ENCODE measurements around the gene ACYP2.

ACYP2 gene

GRCh38 chr2:54240515-54241469, 125.4 kb downstream of the ACYP2 start:
- H3K9me2 ChIP-seq (replicated peaks; ENCODE audit: insufficient read depth, low read length) = no peaks in the 10 kb centered on the region
- no peak overlapping the region for H2AFZ ChIP-seq (ENCODE audit: low read depth, low read length, severe bottlenecking)
- H3K36me3 ChIP-seq (ENCODE audit: low read length) = no peaks in the 10 kb centered on the region
- H4K20me1 ChIP-seq (ENCODE audit: low read depth, low read length) = no peaks in the 10 kb centered on the region
- no peaks in the 10 kb centered on the region for H3K79me2 ChIP-seq (ENCODE audit: insufficient read depth, low read length)
- H3K4me3 ChIP-seq (ENCODE audit: insufficient read depth, low read length, poor library complexity, severe bottlenecking) = no peak overlapping the region
- TF ChIP-seq CTCF (IDR thresholded peaks at IDR 0.05; ENCODE audit: insufficient read depth, low read length, poor library complexity, severe bottlenecking) (no peak), EZH2phosphoT487 (conservative IDR thresholded peaks at IDR 0.05; ENCODE audit: low read length) (no peak)
- H3K27ac ChIP-seq (ENCODE audit: low read depth, low read length) = no peak overlapping the region
- no peaks in the 10 kb centered on the region for H3K9me3 ChIP-seq (ENCODE audit: insufficient read depth, low read length)
- H3K9ac ChIP-seq (ENCODE audit: low read length) = no peak overlapping the region
- H3F3A ChIP-seq (ENCODE audit: insufficient read depth) = no peaks in the 10 kb centered on the region
- no peak overlapping the region for H3K4me2 ChIP-seq (ENCODE audit: low read depth, low read length, poor library complexity, severe bottlenecking)
- H3K27me3 ChIP-seq (ENCODE audit: low read length) = no peaks in the 10 kb centered on the region

- H3F3A ChIP-seq (ENCODE audit: insufficient read depth) = no peaks in the 10 kb centered on the region
- H3K9me2 ChIP-seq (replicated peaks; ENCODE audit: insufficient read depth, low read length) = no peaks in the 10 kb centered on the region
- no peak overlapping the region for H3K9ac ChIP-seq (ENCODE audit: low read length)
- H3K79me2 ChIP-seq (ENCODE audit: insufficient read depth, low read length) = no peaks in the 10 kb centered on the region
- no peaks in the 10 kb centered on the region for H3K9me3 ChIP-seq (ENCODE audit: insufficient read depth, low read length)
- H2AFZ ChIP-seq (ENCODE audit: low read depth, low read length, severe bottlenecking) = no peak overlapping the region
- H3K27me3 ChIP-seq (ENCODE audit: low read length) = no peaks in the 10 kb centered on the region
- no peak for TF ChIP-seq CTCF (IDR thresholded peaks at IDR 0.05; ENCODE audit: insufficient read depth, low read length, poor library complexity, severe bottlenecking)
- TF ChIP-seq EZH2phosphoT487 (conservative IDR thresholded peaks at IDR 0.05; ENCODE audit: low read length) = no peak
- no peaks in the 10 kb centered on the region for H3K36me3 ChIP-seq (ENCODE audit: low read length)
- no peak overlapping the region for H3K27ac ChIP-seq (ENCODE audit: low read depth, low read length)
- no peaks in the 10 kb centered on the region for H4K20me1 ChIP-seq (ENCODE audit: low read depth, low read length)
- no peak overlapping the region for H3K4me2 ChIP-seq (ENCODE audit: low read depth, low read length, poor library complexity, severe bottlenecking)
- no peak overlapping the region for H3K4me3 ChIP-seq (ENCODE audit: insufficient read depth, low read length, poor library complexity, severe bottlenecking)
Measured at GRCh38 chr2:54247115-54247514, 131.7 kb downstream of the ACYP2 start.

GRCh38 chr2:54249629-54250028, 134.2 kb downstream of the ACYP2 start:
- TF ChIP-seq EZH2phosphoT487 (conservative IDR thresholded peaks at IDR 0.05; ENCODE audit: low read length) (no peak), CTCF (IDR thresholded peaks at IDR 0.05; ENCODE audit: insufficient read depth, low read length, poor library complexity, severe bottlenecking) (no peak)
- H3K9ac ChIP-seq (ENCODE audit: low read length) = no peak overlapping the region
- no peaks in the 10 kb centered on the region for H3K27me3 ChIP-seq (ENCODE audit: low read length)
- no peaks in the 10 kb centered on the region for H3K9me2 ChIP-seq (replicated peaks; ENCODE audit: insufficient read depth, low read length)
- H2AFZ ChIP-seq (ENCODE audit: low read depth, low read length, severe bottlenecking) = no peak overlapping the region
- H3K4me3 ChIP-seq (ENCODE audit: insufficient read depth, low read length, poor library complexity, severe bottlenecking) = no peak overlapping the region
- H3K4me2 ChIP-seq (ENCODE audit: low read depth, low read length, poor library complexity, severe bottlenecking) = no peak overlapping the region
- H3K79me2 ChIP-seq (ENCODE audit: insufficient read depth, low read length) = no peaks in the 10 kb centered on the region
- no peaks in the 10 kb centered on the region for H3F3A ChIP-seq (ENCODE audit: insufficient read depth)
- H3K27ac ChIP-seq (ENCODE audit: low read depth, low read length) = no peak overlapping the region
- H3K36me3 ChIP-seq (ENCODE audit: low read length) = no peaks in the 10 kb centered on the region
- H4K20me1 ChIP-seq (ENCODE audit: low read depth, low read length) = no peaks in the 10 kb centered on the region
- no peaks in the 10 kb centered on the region for H3K9me3 ChIP-seq (ENCODE audit: insufficient read depth, low read length)
